H9 (cell line): Measurements from ENCODE around the gene SPRN. TPM values are rescaled to one million over a fixed set of nuclear protein-coding genes. Genes with fewer than 3 reads are reported as not detected.

ENCODE experiments used
- DNase-seq: peaks from one replicate; pipeline ENCODE4 v3.0.0-alpha.2; 2017
- H2AFZ ChIP-seq: one replicate; pipeline ENCODE4 v1.6.1; 2013; ENCODE audit warnings: mild to moderate bottlenecking, low read length, control low read depth, moderate library complexity
- H2AK5ac ChIP-seq: 2 replicates; pipeline ENCODE4 v1.6.1; 2013; ENCODE audit warnings: low read length, control low read depth, mixed read lengths; ENCODE audit not compliant: insufficient read length
- H2BK120ac ChIP-seq: one replicate; pipeline ENCODE4 v1.6.1; 2013; ENCODE audit warnings: low read depth, mild to moderate bottlenecking, low read length, control low read depth, inconsistent platforms; ENCODE audit not compliant: poor library complexity, severe bottlenecking
- H2BK12ac ChIP-seq: 2 replicates; pipeline ENCODE4 v1.6.1; 2013; ENCODE audit warnings: low read length, control low read depth, mixed read lengths, low read depth; ENCODE audit not compliant: insufficient read length
- H2BK15ac ChIP-seq: 2 replicates; pipeline ENCODE4 v1.6.1; 2013; ENCODE audit warnings: low read depth, low read length, control low read depth
- H2BK20ac ChIP-seq: one replicate; pipeline ENCODE4 v1.6.1; 2013; ENCODE audit warnings: low read depth, mild to moderate bottlenecking, low read length, control low read depth, inconsistent platforms; ENCODE audit not compliant: poor library complexity, severe bottlenecking
- H2BK5ac ChIP-seq: 2 replicates; pipeline ENCODE4 v1.6.1; 2013; ENCODE audit warnings: low read length, control low read depth, mixed read lengths; ENCODE audit not compliant: insufficient read length
- H3K14ac ChIP-seq: 2 replicates; pipeline ENCODE4 v1.6.1; 2013; ENCODE audit warnings: low read length, control low read depth; ENCODE audit not compliant: insufficient read depth
- H3K18ac ChIP-seq: 2 replicates; pipeline ENCODE4 v1.6.1; 2013; ENCODE audit warnings: low read depth, mild to moderate bottlenecking, mixed read lengths, low read length, control low read depth; ENCODE audit not compliant: insufficient read length
- H3K23ac ChIP-seq: 2 replicates; pipeline ENCODE4 v1.6.1; 2013; ENCODE audit warnings: low read length, control low read depth, mixed read lengths, low read depth; ENCODE audit not compliant: insufficient read length
- H3K23me2 ChIP-seq: 2 replicates; pipeline ENCODE4 v1.6.1; 2013; ENCODE audit warnings: low read depth, mild to moderate bottlenecking, mixed read lengths, low read length, control low read depth; ENCODE audit not compliant: insufficient read length, poor library complexity, severe bottlenecking
- H3K27ac ChIP-seq: 2 replicates; pipeline ENCODE4 v1.5.1; 2013; ENCODE audit warnings: low read length, control low read depth, mixed read lengths, low read depth; ENCODE audit not compliant: insufficient read length
- H3K27me3 ChIP-seq: 2 replicates; pipeline ENCODE4 v1.6.1; 2013; ENCODE audit warnings: low read length, control low read depth, inconsistent platforms; ENCODE audit not compliant: insufficient read depth
- H3K4ac ChIP-seq: 2 replicates; pipeline ENCODE4 v1.6.1; 2013; ENCODE audit warnings: low read depth, mild to moderate bottlenecking, control low read depth, inconsistent platforms, low read length, moderate library complexity
- H3K4me1 ChIP-seq: 2 replicates; pipeline ENCODE4 v1.6.1; 2013; ENCODE audit warnings: low read length, control low read depth, inconsistent platforms; ENCODE audit not compliant: insufficient read depth
- H3K4me2 ChIP-seq: 2 replicates; pipeline ENCODE4 v1.6.1; 2013; ENCODE audit warnings: low read length, control low read depth, mixed read lengths; ENCODE audit not compliant: insufficient read length, insufficient read depth
- H3K56ac ChIP-seq: 2 replicates; pipeline ENCODE4 v1.6.1; 2013; ENCODE audit warnings: low read depth, mild to moderate bottlenecking, mixed read lengths, low read length, control low read depth; ENCODE audit not compliant: insufficient read length
- H3K79me1 ChIP-seq: 2 replicates; pipeline ENCODE4 v1.6.1; 2013; ENCODE audit warnings: low read depth, mild to moderate bottlenecking, moderate library complexity, low read length, control low read depth, inconsistent platforms; ENCODE audit not compliant: insufficient read depth, poor library complexity, severe bottlenecking
- H3K79me2 ChIP-seq: 2 replicates; pipeline ENCODE4 v1.6.1; 2013; ENCODE audit warnings: low read length, control low read depth, inconsistent platforms; ENCODE audit not compliant: insufficient read depth
- H3K9ac ChIP-seq: 2 replicates; pipeline ENCODE4 v1.6.1; 2013; ENCODE audit warnings: low read length, control low read depth, mixed read lengths; ENCODE audit not compliant: insufficient read length; ENCODE audit errors: extremely low read depth
- H3K9me3 ChIP-seq: one replicate; pipeline ENCODE4 v1.6.1; 2013; ENCODE audit warnings: low read depth, low read length, inconsistent platforms; ENCODE audit not compliant: control insufficient read depth
- H3T11ph ChIP-seq: one replicate; pipeline ENCODE4 v1.6.1; 2013; ENCODE audit warnings: mild to moderate bottlenecking, low read length, control low read depth, inconsistent platforms
- H4K20me1 ChIP-seq: one replicate; pipeline ENCODE4 v1.6.1; 2013; ENCODE audit not compliant: control insufficient read depth, insufficient read length, insufficient read depth
- H4K5ac ChIP-seq: 2 replicates; pipeline ENCODE4 v1.6.1; 2013; ENCODE audit warnings: low read depth, mild to moderate bottlenecking, mixed read lengths, low read length, control low read depth; ENCODE audit not compliant: insufficient read length
- H4K8ac ChIP-seq: replicated peaks from 2 replicates; pipeline ENCODE4 v1.6.1; 2013; ENCODE audit warnings: low read length, control low read depth, mixed read lengths, low read depth; ENCODE audit not compliant: insufficient read length
- H4K91ac ChIP-seq: 2 replicates; pipeline ENCODE4 v1.6.1; 2013; ENCODE audit warnings: low read depth, mild to moderate bottlenecking, moderate library complexity, mixed read lengths, low read length, control low read depth; ENCODE audit not compliant: insufficient read length
- H3K27ac Mint-ChIP-seq, 3 experiments: 2 replicates in 2 of 3; 3 replicates in 1 of 3; pipeline ENCODE4 v1.8.0; 2020 to 2021; ENCODE audit warnings: mixed read lengths in 3 of 3, mild to moderate bottlenecking in 1 of 3, moderate library complexity in 1 of 3
- H3K27me3 Mint-ChIP-seq: 2 replicates; pipeline ENCODE4 v1.8.0; 2021; ENCODE audit warnings: low read depth, mild to moderate bottlenecking, moderate library complexity, mixed read lengths
- H3K36me3 Mint-ChIP-seq, 3 experiments: 2 replicates in 2 of 3; 3 replicates in 1 of 3; pipeline ENCODE4 v1.8.0; 2020 to 2021; ENCODE audit warnings: low read depth in 3 of 3, mixed read lengths in 3 of 3; ENCODE audit not compliant: insufficient read depth in 1 of 3
- H3K4me1 Mint-ChIP-seq, 2 experiments: 2 replicates each; pipeline ENCODE4 v1.8.0; 2020; ENCODE audit warnings: mixed read lengths in 2 of 2
- H3K4me3 Mint-ChIP-seq, 2 experiments: 2 replicates in 1 of 2; 3 replicates in 1 of 2; pipeline ENCODE4 v1.8.0; 2020 to 2021; ENCODE audit warnings: mild to moderate bottlenecking in 2 of 2, mixed read lengths in 2 of 2, moderate library complexity in 1 of 2
- H3K9me3 Mint-ChIP-seq, 2 experiments: 2 replicates in 1 of 2; 3 replicates in 1 of 2; pipeline ENCODE4 v1.8.0; 2020; ENCODE audit warnings: mild to moderate bottlenecking in 2 of 2, mixed read lengths in 2 of 2, moderate library complexity in 1 of 2
- WGBS: extraction: QIAGEN DNeasy Blood & Tissue Kit; methylation state at CpG from one replicate; pipeline ENCODE4 v1.1.7; 2013; ENCODE audit warnings: missing lambda C conversion rate, low lambda C conversion rate, mixed read lengths; ENCODE audit not compliant: insufficient read length; ENCODE audit errors: extremely low coverage; 5-methylcytosine and 5-hydroxymethylcytosine counted together
- total RNA-seq: library from RNA; stranded (reverse); gene quantifications from 2 replicates; pipeline ENCODE4 v1.2.1, GENCODE V29; 2021
- TF ChIP-seq, protein P1 (sequence below): fragments of 200-600 bp; sonication (generic); conservative IDR thresholded peaks from 3 replicates; pipeline ENCODE4 v1.8.0; 2021; ENCODE audit warnings: antibody characterized with exemption, mild to moderate bottlenecking

Gene SPRN
- total RNA-seq, 1 experiment from 2014 or later, result 0.42 TPM

DNA sequence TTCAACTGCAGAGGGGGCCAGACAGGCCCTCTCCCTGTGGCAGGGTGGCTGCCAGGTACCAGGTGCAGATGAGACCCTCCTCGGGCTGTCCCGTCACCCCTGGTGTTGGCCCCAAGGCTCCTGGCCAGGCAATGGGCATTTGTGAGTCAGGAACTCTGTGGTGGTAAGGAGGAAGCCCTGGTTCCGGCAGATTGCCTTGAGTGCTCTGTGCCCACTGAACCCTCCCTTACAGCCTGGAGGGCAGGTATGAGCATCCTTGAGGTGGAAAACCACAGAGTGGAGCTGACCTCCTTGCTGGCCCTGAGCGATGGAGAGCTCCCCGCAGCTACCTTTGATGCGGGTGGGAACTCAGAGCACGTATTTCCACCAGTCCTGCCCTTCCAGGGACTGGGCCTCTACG lies 43.4 kb downstream of the SPRN start:
- Mint-ChIP-seq H3K4me1 (no peaks in the 10 kb centered on the region), H3K9me3 (peaks cover 0 to 3% of the 10 kb centered on the region in 2 experiments; a peak in 2 of 5 replicates), H3K4me3 (no peak overlapping the region; a peak in 1 of 5 replicates), H3K36me3 (peaks cover 1 to 5% (median 3%) of the 10 kb centered on the region in 3 experiments; a peak in 1 of 7 replicates), H3K27ac (peak overlapping the region in 1 of 3 experiments; percentile 31; a peak in 1 of 7 replicates), H3K27me3 (peaks cover 34% of the 10 kb centered on the region)
- Histone ChIP-seq H3K27me3 (peaks cover 18% of the 10 kb centered on the region), H2BK5ac (no peak overlapping the region), H3T11ph (no peak overlapping the region), H2BK20ac (no peak overlapping the region), H2AFZ (no peak overlapping the region), H3K4ac (no peak overlapping the region), H2AK5ac (no peak overlapping the region), H2BK120ac (no peak overlapping the region), H3K18ac (no peak overlapping the region), H2BK15ac (no peak overlapping the region), H3K56ac (no peak overlapping the region), H3K14ac (no peak overlapping the region), H3K4me1 (no peaks in the 10 kb centered on the region), H4K8ac (no peak overlapping the region), H4K91ac (no peak overlapping the region), H4K20me1 (no peaks in the 10 kb centered on the region), H3K9ac (no peak overlapping the region), H3K9me3 (no peaks in the 10 kb centered on the region), H3K79me2 (no peaks in the 10 kb centered on the region), H3K4me2 (no peak overlapping the region), H3K23me2 (peaks cover 8% of the 10 kb centered on the region), H3K27ac (no peak overlapping the region), H3K23ac (no peak overlapping the region), H4K5ac (no peak overlapping the region), H3K79me1 (no peaks in the 10 kb centered on the region), H2BK12ac (no peak overlapping the region)
- TF ChIP-seq, protein P1, sequence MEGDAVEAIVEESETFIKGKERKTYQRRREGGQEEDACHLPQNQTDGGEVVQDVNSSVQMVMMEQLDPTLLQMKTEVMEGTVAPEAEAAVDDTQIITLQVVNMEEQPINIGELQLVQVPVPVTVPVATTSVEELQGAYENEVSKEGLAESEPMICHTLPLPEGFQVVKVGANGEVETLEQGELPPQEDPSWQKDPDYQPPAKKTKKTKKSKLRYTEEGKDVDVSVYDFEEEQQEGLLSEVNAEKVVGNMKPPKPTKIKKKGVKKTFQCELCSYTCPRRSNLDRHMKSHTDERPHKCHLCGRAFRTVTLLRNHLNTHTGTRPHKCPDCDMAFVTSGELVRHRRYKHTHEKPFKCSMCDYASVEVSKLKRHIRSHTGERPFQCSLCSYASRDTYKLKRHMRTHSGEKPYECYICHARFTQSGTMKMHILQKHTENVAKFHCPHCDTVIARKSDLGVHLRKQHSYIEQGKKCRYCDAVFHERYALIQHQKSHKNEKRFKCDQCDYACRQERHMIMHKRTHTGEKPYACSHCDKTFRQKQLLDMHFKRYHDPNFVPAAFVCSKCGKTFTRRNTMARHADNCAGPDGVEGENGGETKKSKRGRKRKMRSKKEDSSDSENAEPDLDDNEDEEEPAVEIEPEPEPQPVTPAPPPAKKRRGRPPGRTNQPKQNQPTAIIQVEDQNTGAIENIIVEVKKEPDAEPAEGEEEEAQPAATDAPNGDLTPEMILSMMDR, result no peak
- no CpG with 5 or more reads among the region's 8 CpGs for WGBS
- DNase-seq, result no peak
